Trophoblast cell (in vitro differentiated cells and primary cell): ENCODE measurements around the gene LTV1.

Experiments
- DNase-seq, 2 donors: peaks; one replicate each; pipeline ENCODE4 v3.0.0-alpha.2; 2016
- H2AFZ ChIP-seq: 2 replicates; pipeline ENCODE4 v1.6.1; 2013; ENCODE audit warnings: low read length, moderate library complexity, mild to moderate bottlenecking; ENCODE audit not compliant: insufficient read depth, poor library complexity
- H2AK5ac ChIP-seq: 2 replicates; pipeline ENCODE4 v1.6.1; 2013; ENCODE audit warnings: mild to moderate bottlenecking, low read length
- H2BK120ac ChIP-seq: 2 replicates; pipeline ENCODE4 v1.6.1; 2013; ENCODE audit warnings: low read length, mild to moderate bottlenecking, moderate library complexity; ENCODE audit not compliant: insufficient read depth, poor library complexity
- H2BK12ac ChIP-seq: 2 replicates; pipeline ENCODE4 v1.6.1; 2013; ENCODE audit warnings: mild to moderate bottlenecking, low read length, moderate library complexity
- H2BK5ac ChIP-seq: 2 replicates; pipeline ENCODE4 v1.6.1; 2013; ENCODE audit warnings: low read length, low read depth, moderate library complexity, mild to moderate bottlenecking; ENCODE audit not compliant: poor library complexity
- H3K14ac ChIP-seq: 2 replicates; pipeline ENCODE4 v1.6.1; 2013; ENCODE audit warnings: mild to moderate bottlenecking, low read length
- H3K18ac ChIP-seq: 2 replicates; pipeline ENCODE4 v1.6.1; 2013; ENCODE audit warnings: mild to moderate bottlenecking, low read length
- H3K23ac ChIP-seq: 2 replicates; pipeline ENCODE4 v1.6.1; 2013; ENCODE audit warnings: low read length
- H3K27ac ChIP-seq: 2 replicates; pipeline ENCODE4 v1.5.1; 2013; ENCODE audit warnings: low read depth, mild to moderate bottlenecking, inconsistent platforms, low read length, moderate library complexity
- H3K27me3 ChIP-seq: 2 replicates; pipeline ENCODE4 v1.6.1; 2013; ENCODE audit warnings: inconsistent platforms, mild to moderate bottlenecking, low read length, moderate library complexity; ENCODE audit not compliant: insufficient read depth
- H3K36me3 ChIP-seq, 2 experiments: 1 replicate in 1 of 2; 2 replicates in 1 of 2; pipeline ENCODE4 v1.6.1; 2013; ENCODE audit warnings: low read length in 2 of 2, mild to moderate bottlenecking in 2 of 2, moderate library complexity in 1 of 2; ENCODE audit not compliant: insufficient read depth in 2 of 2, control insufficient read depth in 1 of 2
- H3K4ac ChIP-seq: 2 replicates; pipeline ENCODE4 v1.6.1; 2013; ENCODE audit warnings: low read depth, mild to moderate bottlenecking, low read length, moderate library complexity
- H3K4me1 ChIP-seq, 2 experiments: 1 replicate in 1 of 2; 2 replicates in 1 of 2; pipeline ENCODE4 v1.6.1; 2013; ENCODE audit warnings: low read length in 2 of 2, mild to moderate bottlenecking in 2 of 2, moderate library complexity in 1 of 2; ENCODE audit not compliant: insufficient read depth in 2 of 2, control insufficient read depth in 1 of 2
- H3K4me2 ChIP-seq: 2 replicates; pipeline ENCODE4 v1.6.1; 2013; ENCODE audit warnings: inconsistent platforms, mild to moderate bottlenecking, low read length, moderate library complexity
- H3K4me3 ChIP-seq: 2 replicates; pipeline ENCODE4 v1.5.1; 2013; ENCODE audit warnings: mild to moderate bottlenecking, low read depth, low read length, inconsistent platforms
- H3K79me1 ChIP-seq: one replicate; pipeline ENCODE4 v1.6.1; 2013; ENCODE audit warnings: low read length
- H3K79me2 ChIP-seq: 2 replicates; pipeline ENCODE4 v1.6.1; 2013; ENCODE audit warnings: low read length, mild to moderate bottlenecking; ENCODE audit not compliant: control insufficient read depth, insufficient read depth, poor library complexity
- H3K9ac ChIP-seq: 2 replicates; pipeline ENCODE4 v1.6.1; 2013; ENCODE audit warnings: mild to moderate bottlenecking, low read length
- H3K9me3 ChIP-seq: 2 replicates; pipeline ENCODE4 v1.6.1; 2013; ENCODE audit warnings: low read depth, mild to moderate bottlenecking, control low read depth, inconsistent platforms, low read length; ENCODE audit not compliant: insufficient read depth
- H4K12ac ChIP-seq: 2 replicates; pipeline ENCODE4 v1.6.1; 2013; ENCODE audit warnings: low read depth, mild to moderate bottlenecking, low read length, moderate library complexity
- H4K8ac ChIP-seq: 2 replicates; pipeline ENCODE4 v1.6.1; 2013; ENCODE audit warnings: low read depth, mild to moderate bottlenecking, low read length, moderate library complexity
- H4K91ac ChIP-seq: one replicate; pipeline ENCODE4 v1.6.1; 2013; ENCODE audit warnings: low read depth, mild to moderate bottlenecking, low read length, moderate library complexity
- WGBS: extraction: QIAGEN DNeasy Blood & Tissue Kit; methylation state at CpG from one replicate; pipeline ENCODE4 v1.1.7; 2013; ENCODE audit warnings: missing lambda C conversion rate; ENCODE audit not compliant: insufficient read length, insufficient coverage; ENCODE audit errors: extremely low coverage; 5-methylcytosine and 5-hydroxymethylcytosine counted together

LTV1 gene

DNA sequence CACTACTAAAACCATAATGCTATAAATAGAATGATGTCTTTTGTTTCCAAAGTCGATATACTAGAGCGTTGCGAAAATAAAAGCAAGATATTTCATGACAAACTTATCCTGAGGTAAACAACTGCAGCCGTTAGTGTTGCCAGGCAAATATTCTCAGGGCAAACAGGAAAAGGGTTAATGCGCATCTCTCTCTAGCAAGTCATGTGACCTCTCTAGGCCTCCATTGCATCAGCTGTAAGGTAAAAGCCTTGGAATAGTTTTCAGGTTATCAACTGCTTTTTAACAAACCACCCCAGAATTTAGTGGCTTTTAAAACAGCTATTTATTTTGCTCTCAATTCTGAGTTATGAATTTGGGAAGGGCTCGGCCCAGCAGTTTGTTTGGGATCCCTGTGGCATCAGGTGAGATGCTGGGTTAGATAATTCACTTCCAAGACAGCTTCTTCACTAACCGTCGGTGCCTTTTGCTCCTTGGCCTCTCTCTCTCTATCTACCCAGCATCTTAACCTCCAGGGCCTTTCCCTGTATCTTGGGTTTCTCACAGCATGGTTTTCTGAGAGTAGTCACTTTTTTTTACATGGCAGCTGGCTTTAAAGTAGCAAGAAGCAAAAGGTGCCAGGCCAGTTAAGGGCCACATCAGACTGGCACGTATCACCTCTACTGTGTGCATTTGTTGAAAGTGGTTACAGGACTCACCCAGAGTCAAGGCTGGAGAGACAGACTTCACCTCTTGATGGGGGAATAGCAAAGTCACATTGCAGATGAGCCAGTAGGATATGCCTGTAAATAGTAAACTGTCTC, 39.2 kb upstream of the LTV1 start:
- Histone ChIP-seq H4K12ac (no peak overlapping the region), H3K36me3 (peaks cover 7 to 13% of the 10 kb centered on the region in 2 experiments), H2AK5ac (no peak overlapping the region), H3K4me1 (no peaks in the 10 kb centered on the region), H3K4ac (no peak overlapping the region), H2BK120ac (no peak overlapping the region), H3K14ac (no peak overlapping the region), H2BK12ac (no peak overlapping the region), H3K79me1 (no peaks in the 10 kb centered on the region), H3K18ac (no peak overlapping the region), H4K91ac (no peak overlapping the region), H3K23ac (no peak overlapping the region), H3K9ac (no peak overlapping the region), H4K8ac (no peak overlapping the region), H3K27me3 (no peaks in the 10 kb centered on the region), H2BK5ac (no peak overlapping the region), H2AFZ (no peak overlapping the region), H3K4me3 (no peak overlapping the region), H3K79me2 (no peaks in the 10 kb centered on the region), H3K27ac (no peak overlapping the region), H3K9me3 (no peaks in the 10 kb centered on the region), H3K4me2 (no peak overlapping the region)
- WGBS = no CpG with 5 or more reads among the region's 9 CpGs
- no peak for DNase-seq

DNA sequence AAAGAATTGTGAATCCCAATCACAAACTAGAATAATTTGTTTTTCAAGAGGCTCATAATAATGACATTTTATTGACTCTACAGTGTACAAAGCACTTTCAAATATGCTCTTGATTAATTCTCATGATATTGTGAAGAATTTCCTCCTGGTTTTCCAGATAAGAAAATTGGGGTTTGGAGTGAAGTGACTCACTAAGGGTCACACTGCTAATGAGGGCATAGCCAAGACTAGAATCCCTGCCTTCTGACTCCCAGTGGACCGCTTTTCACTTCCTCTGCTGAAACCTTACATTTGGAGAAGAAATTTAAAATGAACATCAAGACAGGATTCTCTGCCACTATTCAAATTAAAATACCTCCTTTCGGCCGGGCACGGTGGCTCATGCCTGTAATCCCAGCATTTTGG, 38.3 kb upstream of the LTV1 start:
- Histone ChIP-seq H2BK5ac (no peak overlapping the region), H3K4me3 (no peak overlapping the region), H3K4me2 (no peak overlapping the region), H2AFZ (no peak overlapping the region), H2BK12ac (no peak overlapping the region), H3K4ac (no peak overlapping the region), H2BK120ac (no peak overlapping the region), H4K91ac (no peak overlapping the region), H3K4me1 (no peaks in the 10 kb centered on the region), H3K79me1 (no peaks in the 10 kb centered on the region), H4K12ac (no peak overlapping the region), H3K14ac (no peak overlapping the region), H3K18ac (no peak overlapping the region), H3K27ac (no peak overlapping the region), H3K36me3 (peaks cover 7 to 13% of the 10 kb centered on the region in 2 experiments), H4K8ac (no peak overlapping the region), H3K9ac (no peak overlapping the region), H3K23ac (no peak overlapping the region), H3K9me3 (no peaks in the 10 kb centered on the region), H3K27me3 (no peaks in the 10 kb centered on the region), H2AK5ac (no peak overlapping the region), H3K79me2 (no peaks in the 10 kb centered on the region)
- DNase-seq = no peak
- WGBS = no CpG with 5 or more reads among the region's 4 CpGs

DNA sequence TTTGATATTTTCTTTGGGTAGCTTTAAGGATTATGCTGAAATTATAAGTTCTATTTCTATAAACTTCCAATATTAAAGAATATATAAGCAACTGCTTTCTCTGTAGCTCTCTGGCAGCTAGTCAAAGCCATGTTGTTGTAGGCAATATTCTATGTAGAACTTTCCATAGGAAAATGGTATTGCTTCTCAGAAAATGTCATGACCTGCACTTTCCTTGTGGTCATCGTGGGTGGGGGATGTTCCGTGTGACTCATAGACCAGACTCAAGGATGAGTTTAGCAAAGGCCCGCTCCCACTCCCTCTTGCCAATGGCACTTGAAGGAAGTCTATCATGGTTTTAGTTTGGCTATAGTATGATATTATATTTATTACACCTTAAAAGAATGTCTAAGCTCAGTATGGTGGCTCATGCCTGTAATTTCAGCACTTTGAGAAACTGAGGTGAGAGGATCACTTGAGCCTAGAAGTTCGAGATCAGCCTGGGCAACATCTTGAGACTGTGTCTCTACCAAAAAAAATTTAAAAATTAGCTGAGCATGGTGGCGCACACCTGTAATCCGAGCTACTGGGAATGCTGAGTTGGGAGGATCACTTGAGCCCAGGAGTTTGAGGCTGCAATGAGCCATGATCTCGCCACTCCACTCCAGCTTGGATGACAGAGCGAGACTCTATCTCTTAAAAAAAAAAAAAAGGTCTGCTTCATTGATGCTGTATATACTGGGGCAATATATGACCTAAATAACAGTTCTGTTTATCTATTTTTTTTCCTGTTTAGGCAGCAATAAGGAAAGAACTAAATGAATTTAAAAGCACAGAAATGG, 36.6 kb upstream of the LTV1 start:
- H3K36me3 ChIP-seq = peaks cover 10 to 13% of the 10 kb centered on the region in 2 experiments
- H3K23ac ChIP-seq = no peak overlapping the region
- DNase-seq = peak; percentile 1 to 8
- no peaks in the 10 kb centered on the region for H3K4me1 ChIP-seq
- H4K91ac ChIP-seq = no peak overlapping the region
- no peaks in the 10 kb centered on the region for H3K79me2 ChIP-seq
- H3K4me2 ChIP-seq = no peak overlapping the region
- no peak overlapping the region for H3K4me3 ChIP-seq
- H3K79me1 ChIP-seq = no peaks in the 10 kb centered on the region
- no peak overlapping the region for H3K4ac ChIP-seq
- no peaks in the 10 kb centered on the region for H3K27me3 ChIP-seq
- H4K8ac ChIP-seq = no peak overlapping the region
- no peak overlapping the region for H2AFZ ChIP-seq
- no peak overlapping the region for H3K18ac ChIP-seq
- no peak overlapping the region for H3K14ac ChIP-seq
- H3K9ac ChIP-seq = no peak overlapping the region
- no peak overlapping the region for H4K12ac ChIP-seq
- H3K9me3 ChIP-seq = no peaks in the 10 kb centered on the region
- WGBS = no CpG with 5 or more reads among the region's 8 CpGs
- H2BK120ac ChIP-seq = no peak overlapping the region
- H2BK5ac ChIP-seq = no peak overlapping the region
- no peak overlapping the region for H2AK5ac ChIP-seq
- no peak overlapping the region for H2BK12ac ChIP-seq
- H3K27ac ChIP-seq = no peak overlapping the region

DNA sequence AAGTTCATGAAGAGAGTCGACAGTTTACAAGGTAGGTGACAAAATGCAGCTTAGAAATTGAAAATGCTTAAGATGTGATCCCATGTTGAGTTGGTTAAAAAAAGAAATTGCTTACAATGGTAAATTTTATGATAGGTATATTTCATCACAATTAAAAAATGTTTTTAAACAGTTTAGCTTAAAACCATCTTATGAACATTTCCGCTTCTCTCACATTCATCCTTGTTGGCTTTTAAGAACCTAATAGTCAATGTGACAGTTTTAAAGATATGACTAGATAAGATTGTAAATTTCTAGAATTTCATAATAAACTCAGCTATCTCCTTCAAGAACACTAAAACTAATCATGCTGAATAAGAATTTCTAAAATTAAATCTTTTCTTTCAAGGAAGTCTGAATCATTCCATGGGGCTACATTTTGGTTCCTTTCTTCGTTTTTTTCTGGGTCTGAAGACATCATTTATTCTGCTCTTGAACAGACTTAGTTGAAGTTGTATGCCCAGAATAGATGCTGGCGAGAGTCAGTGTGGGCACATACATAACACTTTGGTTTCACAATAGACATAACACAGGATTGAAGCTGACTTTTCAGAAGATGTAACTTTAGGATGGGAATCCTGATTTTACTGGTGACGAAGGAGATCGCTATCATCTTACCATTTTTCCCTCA, 35.9 kb upstream of the LTV1 start:
- Histone ChIP-seq H3K4ac (no peak overlapping the region), H3K9me3 (no peaks in the 10 kb centered on the region)
- DNase-seq = no peak

More for the DNA sequence above, 35.9 kb upstream of the LTV1 start:
- no CpG with 5 or more reads among the region's 6 CpGs for WGBS
- H3K4me3 ChIP-seq = no peak overlapping the region
- H3K4me1 ChIP-seq = no peaks in the 10 kb centered on the region
- H3K4me2 ChIP-seq = no peak overlapping the region
- H4K12ac ChIP-seq = no peak overlapping the region
- H3K27ac ChIP-seq = no peak overlapping the region
- no peak overlapping the region for H3K14ac ChIP-seq
- H4K91ac ChIP-seq = no peak overlapping the region
- H2BK5ac ChIP-seq = no peak overlapping the region
- no peaks in the 10 kb centered on the region for H3K79me2 ChIP-seq
- H2AFZ ChIP-seq = no peak overlapping the region
- H3K18ac ChIP-seq = no peak overlapping the region
- no peak overlapping the region for H2AK5ac ChIP-seq
- H3K23ac ChIP-seq = no peak overlapping the region
- peaks cover 9 to 10% of the 10 kb centered on the region in 2 experiments for H3K36me3 ChIP-seq
- no peaks in the 10 kb centered on the region for H3K79me1 ChIP-seq
- H3K9ac ChIP-seq = no peak overlapping the region
- H4K8ac ChIP-seq = no peak overlapping the region
- H2BK120ac ChIP-seq = no peak overlapping the region
- no peak overlapping the region for H2BK12ac ChIP-seq
- H3K27me3 ChIP-seq = no peaks in the 10 kb centered on the region
